GM18909 (cell line): Measurements from ENCODE around the gene ZNF653.

Experiments
- ATAC-seq: cut with Tn5 transposase; IDR thresholded peaks from one replicate; pipeline ENCODE4 v1.9.1; 2021; ENCODE audit warnings: mild to moderate bottlenecking; ENCODE audit not compliant: unreplicated experiment, poor library complexity

ZNF653 gene

DNA sequence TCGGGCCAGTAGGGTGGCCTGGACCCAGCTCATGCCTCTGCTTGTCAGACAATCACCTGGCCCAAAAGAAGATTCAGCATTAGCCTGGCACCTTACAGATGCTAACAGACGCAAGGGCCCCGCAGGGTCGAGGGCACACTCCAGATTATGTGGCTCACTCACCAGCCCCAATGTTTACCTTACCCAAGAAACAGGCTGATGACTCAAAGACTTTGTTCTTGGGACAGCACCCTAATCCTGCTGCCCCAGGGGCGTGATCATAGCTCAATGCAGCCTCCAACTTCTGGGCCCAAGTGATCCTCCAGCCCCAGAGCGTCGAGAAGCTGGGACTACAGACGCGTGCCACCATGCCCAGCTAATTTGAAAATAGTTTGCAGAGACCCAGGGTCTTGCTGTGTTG is 13.5 kb upstream of the ZNF653 start:
- no peak for ATAC-seq

DNA sequence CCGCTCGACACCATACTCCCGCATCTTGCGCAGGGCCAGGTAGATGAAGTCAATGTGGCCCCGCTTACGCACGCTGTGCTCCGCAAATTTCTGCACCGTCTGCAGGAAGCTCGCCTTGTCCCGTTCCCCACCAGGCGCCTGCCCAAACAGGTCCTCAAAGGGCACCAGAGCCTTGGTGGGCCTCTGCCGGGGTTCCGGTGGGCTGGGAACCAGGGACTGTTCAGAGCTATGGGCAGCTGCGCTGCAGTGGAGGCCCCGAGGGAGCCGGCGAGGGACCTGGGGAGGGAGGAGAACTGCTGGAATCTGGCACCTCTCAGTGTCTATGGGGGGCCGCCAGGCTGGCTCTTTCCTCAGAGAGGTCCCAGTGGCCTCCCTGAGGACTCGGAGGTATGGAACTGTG is 8.3 kb upstream of the ZNF653 start:
- no peak for ATAC-seq

GRCh38 chr19:11510444-11510843 is 4.8 kb upstream of the ZNF653 start:
- ATAC-seq: no peak

- no peak for ATAC-seq
Observed at GRCh38 chr19:11507370-11508078, 1.9 kb upstream of the ZNF653 start.

DNA sequence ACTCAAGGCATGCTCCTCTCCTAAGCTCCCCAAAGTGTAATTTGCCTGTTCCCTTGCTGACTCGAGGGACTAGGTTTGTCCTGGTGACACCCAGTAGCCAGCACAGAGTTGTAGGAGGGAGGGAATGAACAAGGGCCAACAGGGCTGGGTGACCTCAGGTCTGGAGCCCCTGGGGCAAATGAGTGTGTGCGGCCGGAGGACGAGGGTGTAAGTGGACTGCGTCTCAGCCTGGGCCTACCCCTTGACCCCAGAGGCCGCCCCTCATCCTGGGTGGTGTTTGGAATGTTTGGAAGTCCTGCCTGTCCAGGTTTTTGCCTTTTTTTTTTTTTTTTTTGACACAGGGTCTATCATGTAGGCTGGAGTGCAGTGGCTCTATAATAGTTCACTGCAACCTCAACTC is 1.3 kb upstream of the ZNF653 start:
- ATAC-seq: no peak

DNA sequence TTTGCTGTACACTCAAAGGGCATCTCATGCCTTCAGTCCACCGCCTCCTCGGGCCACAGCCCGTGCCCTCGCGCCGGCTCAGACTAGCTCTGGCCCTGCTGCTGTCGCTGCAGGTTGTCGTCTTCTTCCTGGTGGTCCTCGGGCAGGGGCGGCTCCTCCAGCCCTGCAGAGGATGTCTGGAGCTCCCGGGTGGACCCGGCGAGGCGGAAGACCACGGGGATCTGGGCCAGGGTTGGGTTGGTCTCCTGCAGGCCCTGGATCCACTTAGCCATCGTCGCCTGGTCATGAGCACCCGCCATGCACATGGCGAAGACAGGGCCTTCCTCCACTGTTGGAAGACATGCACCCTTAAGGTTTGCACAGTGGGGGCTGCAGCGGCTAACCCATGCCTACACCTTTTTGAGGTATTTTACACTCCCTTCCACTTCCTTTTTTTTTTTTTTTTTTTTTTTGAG is 489 bp upstream of the ZNF653 start:
- ATAC-seq: peak; percentile 30

DNA sequence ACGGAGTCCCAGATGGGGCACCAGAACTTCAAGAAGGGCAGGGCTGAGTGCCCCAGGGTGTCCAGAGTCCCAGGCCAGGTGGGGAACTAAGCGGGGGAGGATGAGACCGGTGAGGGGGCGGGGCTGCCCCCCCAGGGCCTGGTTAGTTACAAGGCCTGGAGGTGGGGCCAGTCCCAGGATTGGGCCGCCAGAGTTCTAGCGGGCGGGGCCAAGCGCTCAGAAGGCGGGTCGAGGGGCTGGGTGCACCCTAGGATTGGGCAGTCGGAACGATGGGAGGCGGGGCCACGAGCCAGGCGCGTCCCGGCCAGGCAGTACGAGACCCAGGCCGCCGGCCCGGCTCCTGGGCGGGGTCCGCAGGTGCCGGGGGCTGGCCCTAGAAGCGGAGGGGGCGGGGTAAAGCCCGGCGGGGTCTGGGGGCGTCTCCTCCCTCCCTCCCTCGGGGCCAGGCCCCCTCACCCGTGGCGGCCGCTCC is 571 bp downstream of the ZNF653 start:
- peak; percentile 88 for ATAC-seq

DNA sequence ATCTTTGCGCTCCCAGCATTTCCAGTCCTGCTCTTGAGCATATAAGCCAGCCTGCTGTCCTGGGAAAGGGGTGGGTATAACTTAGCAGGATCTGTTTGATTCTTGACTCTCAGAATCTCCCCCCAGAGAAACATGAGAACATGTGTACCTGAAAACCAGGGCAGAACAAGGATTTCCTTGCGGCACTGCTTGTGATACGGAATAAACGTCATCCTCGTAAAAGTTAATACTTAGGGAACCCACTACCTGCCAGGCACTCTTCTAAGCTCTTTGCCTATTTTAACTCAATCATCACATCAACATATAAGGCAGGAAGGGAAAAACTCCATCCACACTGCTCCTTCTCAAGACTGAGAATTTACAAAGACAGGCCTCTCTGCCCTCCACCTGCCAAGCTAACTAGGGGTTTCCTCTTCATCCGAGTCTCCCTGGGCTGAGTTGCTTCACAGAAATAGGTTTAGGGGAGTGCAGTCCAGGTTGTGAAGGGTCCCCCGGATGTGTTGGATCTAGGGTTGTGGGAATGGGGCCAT is 1.1 kb downstream of the ZNF653 start:
- no peak for ATAC-seq

DNA sequence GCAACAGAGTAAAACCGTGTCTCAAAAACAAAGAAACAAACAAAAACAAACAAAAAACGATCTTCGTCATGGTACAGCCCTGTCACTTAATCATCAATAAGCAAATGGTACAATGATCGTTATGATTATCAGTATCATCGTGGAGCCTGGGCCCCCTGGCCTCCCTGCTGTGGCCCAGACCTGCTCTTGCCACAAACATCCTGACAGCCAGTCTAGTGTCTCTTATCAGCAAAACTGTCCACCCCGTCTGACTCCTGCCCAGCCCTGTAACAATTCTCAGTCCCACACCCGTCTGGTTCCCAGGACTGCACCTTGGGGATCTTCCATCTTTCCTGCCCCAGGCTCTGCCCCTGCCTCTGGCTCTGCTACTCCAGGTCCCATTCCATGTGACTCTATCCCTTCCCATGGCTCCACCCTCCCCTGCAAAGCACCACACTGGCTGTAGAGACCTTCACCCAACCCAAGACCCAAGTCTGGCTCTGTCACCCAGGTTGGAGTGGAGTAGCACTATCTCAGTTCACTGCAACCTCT is 5.7 kb downstream of the ZNF653 start:
- no peak for ATAC-seq

DNA sequence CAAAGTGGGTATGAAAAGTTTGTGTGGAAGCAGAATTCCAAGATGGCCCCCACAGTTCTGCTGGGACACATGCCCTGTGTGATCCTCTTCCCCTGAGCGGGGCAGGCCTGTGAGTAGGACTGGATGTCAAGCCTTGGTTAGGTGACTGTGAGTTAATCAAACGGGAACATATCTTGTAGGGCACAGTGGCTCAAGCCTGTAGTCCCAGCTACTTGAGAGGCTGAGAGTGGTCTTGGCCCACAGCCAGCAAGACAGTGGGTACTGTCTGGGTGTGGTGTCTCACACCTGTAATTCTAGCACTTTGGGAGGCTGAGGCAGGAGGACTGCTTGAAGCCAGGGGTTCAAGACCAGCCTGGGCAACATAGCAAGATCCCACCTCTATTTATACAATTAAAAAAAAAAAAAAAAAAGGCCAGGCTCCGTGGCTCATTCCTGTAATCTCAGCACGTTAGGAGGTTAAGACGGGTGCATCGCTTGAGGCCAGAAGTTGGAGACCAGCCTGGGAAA is 6.4 kb downstream of the ZNF653 start:
- no peak for ATAC-seq

GRCh38 chr19:11496391-11497163 is 9.1 kb downstream of the ZNF653 start:
- ATAC-seq: no peak

GRCh38 chr19:11495885-11496284 is 9.8 kb downstream of the ZNF653 start:
- ATAC-seq: no peak

- no peak for ATAC-seq
Observed at GRCh38 chr19:11495481-11495880, 10.2 kb downstream of the ZNF653 start.

DNA sequence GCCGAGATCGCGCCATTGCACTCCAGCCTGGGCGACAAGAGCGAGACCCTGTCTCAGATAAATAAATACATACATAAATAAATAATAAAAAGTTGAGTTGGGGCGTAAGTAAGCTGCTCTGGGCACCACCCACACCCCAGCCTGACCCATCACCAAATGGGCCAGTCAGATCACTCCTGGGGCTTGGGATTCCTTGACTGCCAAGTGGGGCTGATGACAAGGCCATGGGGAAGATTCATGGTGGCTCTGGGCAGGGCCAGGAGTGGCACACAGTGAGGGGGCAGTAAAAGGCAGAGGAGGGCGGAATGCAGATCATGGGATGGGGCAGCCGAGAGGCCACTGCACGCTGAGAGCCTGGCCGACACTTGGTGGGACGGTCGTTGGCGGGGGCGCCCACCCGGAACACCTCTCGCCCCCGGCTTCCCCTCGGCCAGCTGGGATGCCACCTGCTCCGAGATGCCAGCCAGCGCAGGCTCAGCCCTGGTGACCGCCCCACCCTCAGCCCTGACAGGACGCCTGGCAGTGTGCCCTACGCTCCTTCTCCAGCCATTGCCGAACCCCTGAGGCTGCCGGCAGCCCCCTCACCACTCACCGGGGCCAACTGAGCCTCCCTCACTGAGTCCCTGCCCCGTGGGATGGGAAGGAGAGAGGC is 10.9 kb downstream of the ZNF653 start:
- no peak for ATAC-seq

DNA sequence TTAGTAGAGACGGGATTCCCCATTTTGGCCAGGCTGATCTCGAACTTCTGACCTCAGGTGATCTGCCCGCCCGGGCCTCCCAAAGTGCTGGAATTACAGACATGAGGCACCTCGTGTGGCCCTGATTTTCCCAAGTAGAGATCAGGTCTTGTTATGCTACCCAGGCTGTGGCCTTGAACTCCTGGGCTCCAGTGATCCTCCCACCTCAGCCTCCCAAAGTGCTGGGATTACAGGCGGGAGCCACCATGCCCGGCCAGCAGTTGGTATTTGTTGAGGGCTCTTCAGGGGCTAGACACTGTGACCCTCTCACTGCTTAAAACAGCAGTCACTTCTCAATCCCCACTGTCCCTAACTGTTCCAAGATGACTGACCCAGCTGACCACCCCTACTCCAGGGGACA is 16.3 kb downstream of the ZNF653 start:
- ATAC-seq: no peak

DNA sequence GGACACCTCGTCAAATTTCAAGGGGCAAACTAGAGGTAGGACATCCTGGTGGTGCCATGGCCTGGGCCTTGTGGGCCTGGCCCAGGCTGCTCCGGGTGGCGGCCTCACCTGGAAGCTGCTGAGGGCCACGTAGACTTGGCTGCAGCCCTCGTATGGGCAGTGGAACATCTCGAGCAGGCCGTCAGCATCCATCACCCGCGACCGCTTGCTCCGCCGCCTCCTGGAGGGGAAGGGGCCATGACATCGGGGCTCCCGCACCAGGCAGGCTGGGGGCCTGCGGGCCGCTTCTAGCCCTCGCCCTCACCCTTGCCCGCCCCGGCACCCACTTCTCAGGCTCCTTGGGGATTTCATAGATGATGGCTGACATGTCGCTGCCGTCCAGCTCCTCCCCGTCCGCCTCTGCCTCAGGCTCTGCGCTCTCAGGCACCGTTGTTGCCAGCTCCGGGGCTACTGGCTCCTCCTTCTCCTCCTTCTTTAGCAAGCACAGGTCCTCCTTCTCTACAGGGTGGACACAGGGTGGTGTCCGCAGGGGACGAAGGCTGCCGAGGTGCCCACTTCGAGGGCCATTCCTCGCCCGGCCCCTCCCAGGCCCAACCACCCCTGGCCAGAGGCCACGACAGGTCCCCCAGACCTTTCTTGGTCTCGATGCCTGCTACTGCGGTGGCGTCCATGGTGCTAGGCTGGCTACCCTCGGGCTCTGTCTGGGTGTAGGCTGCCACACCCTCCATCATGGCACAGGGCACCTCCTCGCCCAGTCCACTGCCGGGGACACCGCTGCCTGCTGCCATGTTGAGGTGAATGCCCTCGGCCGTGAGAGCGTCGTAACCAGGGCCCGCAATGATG is 18.8 kb downstream of the ZNF653 start:
- ATAC-seq: no peak

GRCh38 chr19:11485245-11485837 is 20.3 kb downstream of the ZNF653 start:
- ATAC-seq: no peak

DNA sequence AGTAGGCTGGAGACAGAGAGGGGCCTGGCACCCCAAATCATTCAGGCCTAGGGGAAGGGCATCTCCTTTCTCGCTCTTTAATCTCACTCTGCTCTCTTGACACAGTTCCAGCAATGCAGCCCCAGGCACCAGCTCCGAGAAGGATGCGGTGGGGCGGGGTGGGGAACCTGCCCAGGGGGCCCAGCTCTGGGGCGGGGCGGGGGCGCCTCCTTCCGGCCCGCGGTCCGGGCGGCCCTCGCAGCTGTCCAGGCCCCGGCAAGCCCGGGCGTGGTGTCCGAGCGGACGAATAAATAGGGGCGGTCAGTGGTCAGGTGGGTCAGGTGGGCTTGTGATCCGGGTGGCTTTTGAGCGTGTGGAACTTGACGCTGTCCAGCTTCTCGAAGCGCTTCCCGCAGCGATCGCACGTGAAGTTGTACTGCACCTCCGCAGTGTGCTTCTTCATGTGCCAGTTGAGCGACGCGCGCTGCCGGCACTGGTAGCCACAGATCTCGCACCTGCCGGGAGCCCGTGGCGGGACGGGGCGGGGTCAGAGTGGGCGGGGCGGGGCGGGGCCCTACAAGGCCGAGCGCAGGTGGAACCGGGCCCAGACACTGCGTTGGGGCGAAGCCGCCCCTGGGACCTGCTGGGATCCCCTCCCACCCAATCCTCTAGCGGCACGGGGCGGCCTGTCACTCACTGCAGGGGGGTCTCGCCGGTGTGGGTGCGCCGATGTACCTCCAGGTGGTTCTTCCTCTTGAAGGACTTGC is 22.1 kb downstream of the ZNF653 start:
- ATAC-seq: no peak
